CD4-positive, alpha-beta T cell treated with Interleukin-21 for 1 hour (primary cell): ENCODE results near the gene GMIP.
"Not testable (repeated sequence)": the region's sequence is repeated elsewhere in the genome, so short reads cannot be mapped to it uniquely, and the experiment has no call there.

ENCODE experiments used
- DNase-seq: peaks from one replicate; pipeline ENCODE4 v3.0.0-alpha.2; 2020

GMIP gene

GRCh38 chr19:19633711-19634515 lies 9.5 kb downstream of the GMIP start:
- DNase-seq, result no peak

GRCh38 chr19:19632661-19633060 lies 10.8 kb downstream of the GMIP start:
- no peak for DNase-seq

- no peak for DNase-seq
Observed at GRCh38 chr19:19631346-19631745, 12.1 kb downstream of the GMIP start.

GRCh38 chr19:19630426-19630825 lies 13.0 kb downstream of the GMIP start:
- DNase-seq, result no peak

- no peak for DNase-seq
Observed at GRCh38 chr19:19630062-19630414, 13.4 kb downstream of the GMIP start.

- DNase-seq, result peak; percentile 27
Observed at GRCh38 chr19:19628501-19629134, 14.8 kb downstream of the GMIP start.

DNA sequence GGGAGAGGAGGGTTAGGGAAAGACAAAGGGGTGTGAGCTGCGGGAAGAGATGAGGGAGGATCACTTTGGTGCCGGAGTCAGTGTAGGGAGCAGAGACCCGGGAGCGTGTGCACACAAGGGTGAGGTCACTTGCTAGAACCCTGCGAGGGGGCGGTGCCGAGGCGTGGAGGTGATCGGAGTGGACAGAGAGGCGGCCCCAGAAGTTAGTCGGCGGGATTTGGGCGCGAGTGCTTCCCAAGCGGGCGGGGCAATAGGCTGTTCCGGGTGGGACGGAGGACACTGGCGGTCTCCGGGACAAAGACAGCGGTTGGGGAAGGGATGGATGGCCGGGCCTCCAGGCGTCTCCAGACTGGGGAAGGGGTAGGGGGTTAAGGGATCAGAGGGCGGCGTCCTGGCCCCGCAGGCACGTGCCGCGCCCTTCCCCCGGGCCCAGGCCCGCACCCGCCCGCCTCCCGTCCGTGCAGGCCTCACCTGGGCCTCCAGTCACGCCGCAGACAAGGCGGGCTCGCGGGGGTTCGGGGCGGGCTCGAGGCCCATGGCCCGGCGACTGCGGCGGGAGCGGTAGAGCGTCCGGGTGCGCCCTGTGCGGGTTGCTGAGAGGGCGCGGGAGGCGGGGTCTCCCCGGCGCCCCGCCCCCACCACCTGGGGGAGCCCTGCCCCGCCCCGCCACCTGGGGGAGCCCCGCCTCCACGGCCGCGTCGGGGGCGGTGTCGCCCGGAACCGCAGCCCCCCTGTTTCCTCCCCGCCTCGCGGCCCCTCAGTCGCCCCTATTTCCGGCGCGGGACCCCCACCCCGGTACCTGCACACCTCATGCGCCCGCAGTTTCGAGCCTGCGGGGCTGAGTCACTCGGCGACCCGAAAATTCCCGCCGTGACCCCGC lies 15.6 kb downstream of the GMIP start, which contains the start of gene LPAR2:
TSS of gene LPAR2 (minus strand) at position 600 of the 880 bp plus-strand sequence. CDS start 945 bp downstream, outside the sequence.
- peak; percentile 84 for DNase-seq

GRCh38 chr19:19626516-19627472 lies 16.7 kb downstream of the GMIP start:
- no peak for DNase-seq

DNA sequence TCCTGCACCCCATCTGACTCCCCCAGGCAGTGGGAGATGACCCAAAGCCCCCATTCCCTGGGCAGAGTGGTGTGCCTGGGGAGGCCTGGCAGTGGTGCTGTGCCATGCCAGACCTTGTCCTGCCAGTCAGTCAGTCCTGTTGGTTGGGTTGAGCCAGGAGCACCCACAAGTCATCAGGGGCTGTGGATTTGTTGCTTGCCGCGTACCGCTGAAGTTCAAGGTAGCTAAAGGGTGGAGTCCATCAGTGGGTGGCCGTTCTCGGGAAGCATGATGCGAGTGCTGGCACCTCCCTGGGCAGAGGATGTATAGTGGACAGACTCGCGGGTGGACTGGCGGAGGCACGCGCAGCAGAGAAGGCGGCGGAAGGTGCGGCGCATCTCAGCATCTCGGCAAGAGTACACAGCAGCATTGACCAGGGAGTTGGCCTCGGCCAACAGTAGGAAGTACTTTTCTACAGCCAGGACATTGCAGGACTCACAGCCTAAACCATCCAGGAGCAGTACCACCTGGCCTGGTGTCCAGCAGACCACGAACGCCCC lies 19.4 kb downstream of the GMIP start:
- DNase-seq, result no peak

DNA sequence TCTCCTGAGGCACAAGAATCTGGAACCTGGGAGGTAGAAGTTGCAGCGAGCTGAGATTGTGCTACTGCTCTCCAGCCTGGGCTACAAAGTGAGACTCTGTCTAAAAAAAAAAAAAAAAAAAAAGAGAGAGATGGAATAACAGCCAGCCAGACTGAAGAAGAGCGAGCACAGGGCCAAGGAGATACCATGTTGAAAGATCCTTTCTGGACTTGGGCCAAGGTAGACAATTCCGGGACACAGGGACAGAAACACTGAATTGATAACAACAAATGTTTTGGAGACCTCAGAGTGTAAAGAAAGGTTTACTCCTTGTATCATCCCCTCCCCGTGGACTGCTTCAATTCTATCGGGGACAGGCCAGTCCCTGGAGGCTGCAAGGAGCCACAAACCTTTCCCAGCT lies 20.1 kb downstream of the GMIP start:
- DNase-seq, result no peak

DNA sequence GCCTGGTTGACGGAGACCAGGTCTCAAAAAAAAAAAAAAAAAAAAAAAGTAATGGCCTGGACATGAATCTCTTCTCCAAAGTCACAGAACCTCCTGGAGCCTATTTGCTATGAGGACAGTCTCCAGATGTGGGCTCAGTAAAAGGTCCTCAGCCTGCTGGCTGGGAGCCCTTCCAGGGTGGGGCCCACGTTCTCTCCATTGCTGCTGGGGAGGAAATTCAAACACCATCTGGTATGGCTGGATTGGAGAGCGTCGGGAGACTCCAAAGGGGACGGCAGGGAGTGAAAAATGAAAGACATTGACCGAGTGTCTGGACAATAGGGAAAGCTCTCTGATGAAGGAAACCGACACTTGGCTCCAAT lies 23.6 kb downstream of the GMIP start:
- DNase-seq, result no peak

GRCh38 chr19:19619181-19619848 lies 24.1 kb downstream of the GMIP start:
- no peak for DNase-seq

- DNase-seq, result peak; percentile 99
Observed at GRCh38 chr19:19618219-19619051, 25.0 kb downstream of the GMIP start, which contains the start of gene PBX4. PBX4 (minus strand) TSS chr19:19618687; CDS start chr19:19618629, 58 bp downstream.

DNA sequence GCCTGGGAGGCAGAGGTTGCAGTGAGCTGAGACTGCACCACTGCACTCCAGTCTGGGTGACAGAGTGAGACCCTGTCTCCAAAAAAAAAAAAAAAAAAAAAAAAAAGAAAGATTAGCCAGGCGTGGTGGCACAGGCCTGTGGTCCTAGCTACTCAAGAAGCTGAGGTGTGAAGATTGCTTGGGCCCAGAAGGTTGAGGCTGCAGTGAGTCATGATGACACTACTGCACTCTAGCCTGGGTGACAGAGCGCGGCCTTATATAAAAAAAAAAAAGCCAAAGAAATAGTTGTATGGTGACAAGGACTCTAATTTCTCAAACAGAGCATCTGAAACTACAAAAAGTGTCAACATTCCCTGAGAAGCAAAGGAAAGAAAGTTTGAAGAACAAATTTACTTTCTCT lies 28.4 kb downstream of the GMIP start:
- peak; percentile 71 for DNase-seq

DNA sequence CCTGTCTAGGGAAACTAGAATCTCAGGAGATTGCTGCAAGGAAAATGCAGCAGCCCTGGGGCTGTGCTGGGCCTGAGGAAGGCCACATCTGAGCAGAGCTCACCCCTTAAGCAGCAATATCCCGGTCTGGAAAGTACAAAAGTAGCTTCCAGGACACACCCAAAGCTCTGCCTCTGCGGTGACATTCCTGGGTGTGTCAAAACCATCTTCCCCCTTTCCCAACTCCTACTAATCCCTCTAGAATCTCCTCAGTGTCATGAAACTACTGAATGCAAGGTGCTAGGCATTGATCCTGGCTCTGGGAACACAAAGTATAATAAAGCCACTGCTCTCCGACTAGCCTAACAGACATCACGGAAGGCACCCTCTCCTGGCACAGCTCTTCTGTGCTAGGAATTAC lies 30.0 kb downstream of the GMIP start:
- DNase-seq, result no peak

- DNase-seq, result no peak
Observed at GRCh38 chr19:19610376-19611202, 32.9 kb downstream of the GMIP start.

DNA sequence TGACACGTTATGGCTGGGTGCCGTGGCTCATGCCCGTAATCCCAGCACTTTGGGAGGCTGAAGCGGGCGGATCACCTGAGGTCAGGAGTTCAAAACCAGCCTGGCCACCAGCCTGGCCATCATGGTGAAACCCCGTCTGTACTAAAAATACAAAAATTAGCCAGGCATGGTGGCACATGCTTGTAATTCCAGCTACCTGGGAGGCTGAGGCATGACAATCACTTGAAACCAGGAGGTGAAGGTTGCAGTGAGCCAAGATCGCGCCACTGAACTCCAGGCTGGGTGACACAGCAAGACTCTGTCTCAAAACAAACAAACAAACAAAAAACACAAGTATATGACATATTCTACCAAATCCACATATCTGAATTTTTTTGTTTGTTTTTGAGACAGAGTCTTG lies 36.8 kb downstream of the GMIP start:
- DNase-seq, result not testable (repeated sequence)

GRCh38 chr19:19606021-19606420 lies 37.4 kb downstream of the GMIP start:
- peak; percentile 80 for DNase-seq

DNA sequence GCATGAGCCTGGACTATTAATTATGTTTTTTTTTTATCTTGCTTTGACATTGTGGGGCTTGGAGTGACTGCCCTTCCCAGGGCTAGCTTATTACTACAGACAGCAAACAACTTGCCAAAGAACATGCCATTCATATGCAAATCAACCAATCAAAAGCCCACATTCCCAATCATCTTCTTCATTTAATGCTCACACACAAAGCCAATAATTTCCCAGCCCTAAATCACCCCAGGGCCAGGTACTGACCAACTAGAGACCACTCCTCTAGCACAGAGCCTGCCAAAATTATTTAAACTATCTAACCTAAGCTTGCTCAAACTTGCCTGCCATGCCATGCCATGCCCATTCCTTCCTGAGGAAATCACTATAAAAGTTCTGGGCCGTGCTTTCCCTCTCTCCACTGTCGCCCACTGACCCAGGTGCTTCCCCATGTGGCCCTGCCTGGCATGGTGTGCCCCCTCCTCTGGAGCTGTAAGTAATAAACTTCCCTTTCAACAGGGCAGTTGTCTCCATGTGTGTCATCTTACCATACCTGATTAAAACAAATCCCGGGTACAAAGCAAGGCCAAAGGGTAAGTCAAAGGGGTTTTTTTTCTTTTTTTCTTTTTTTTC lies 40.6 kb downstream of the GMIP start:
- DNase-seq, result no peak
